ENCODE results near the gene EIF3F.
A peak's percentile ranks its signal among the peaks of the same experiment; 100 is the strongest.

EIF3F gene

DNA sequence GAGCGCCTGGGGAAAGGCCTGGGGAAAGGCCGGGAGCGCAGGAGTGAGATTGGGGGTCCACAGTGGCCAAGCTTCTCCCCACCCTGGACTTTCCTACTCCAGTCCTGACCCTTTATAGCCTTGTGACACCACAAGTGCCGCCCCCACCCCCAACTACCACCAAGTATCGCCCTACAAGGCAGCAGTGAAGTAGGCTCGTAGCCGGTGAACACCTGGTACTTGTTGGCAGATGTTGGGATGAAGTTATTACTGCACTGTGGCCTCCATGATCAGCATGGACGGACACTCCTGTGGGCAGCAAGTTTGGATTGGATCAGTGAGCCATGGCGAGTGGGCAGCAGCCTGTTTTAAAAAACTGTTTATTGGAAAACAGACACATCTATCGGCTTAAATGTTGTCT is 45.0 kb downstream of the EIF3F start:
- TF ChIP-seq, protein P1, sequence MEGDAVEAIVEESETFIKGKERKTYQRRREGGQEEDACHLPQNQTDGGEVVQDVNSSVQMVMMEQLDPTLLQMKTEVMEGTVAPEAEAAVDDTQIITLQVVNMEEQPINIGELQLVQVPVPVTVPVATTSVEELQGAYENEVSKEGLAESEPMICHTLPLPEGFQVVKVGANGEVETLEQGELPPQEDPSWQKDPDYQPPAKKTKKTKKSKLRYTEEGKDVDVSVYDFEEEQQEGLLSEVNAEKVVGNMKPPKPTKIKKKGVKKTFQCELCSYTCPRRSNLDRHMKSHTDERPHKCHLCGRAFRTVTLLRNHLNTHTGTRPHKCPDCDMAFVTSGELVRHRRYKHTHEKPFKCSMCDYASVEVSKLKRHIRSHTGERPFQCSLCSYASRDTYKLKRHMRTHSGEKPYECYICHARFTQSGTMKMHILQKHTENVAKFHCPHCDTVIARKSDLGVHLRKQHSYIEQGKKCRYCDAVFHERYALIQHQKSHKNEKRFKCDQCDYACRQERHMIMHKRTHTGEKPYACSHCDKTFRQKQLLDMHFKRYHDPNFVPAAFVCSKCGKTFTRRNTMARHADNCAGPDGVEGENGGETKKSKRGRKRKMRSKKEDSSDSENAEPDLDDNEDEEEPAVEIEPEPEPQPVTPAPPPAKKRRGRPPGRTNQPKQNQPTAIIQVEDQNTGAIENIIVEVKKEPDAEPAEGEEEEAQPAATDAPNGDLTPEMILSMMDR (IDR thresholded peaks at IDR 0.05; ENCODE audit: low read depth, low read length), result no peak

DNA sequence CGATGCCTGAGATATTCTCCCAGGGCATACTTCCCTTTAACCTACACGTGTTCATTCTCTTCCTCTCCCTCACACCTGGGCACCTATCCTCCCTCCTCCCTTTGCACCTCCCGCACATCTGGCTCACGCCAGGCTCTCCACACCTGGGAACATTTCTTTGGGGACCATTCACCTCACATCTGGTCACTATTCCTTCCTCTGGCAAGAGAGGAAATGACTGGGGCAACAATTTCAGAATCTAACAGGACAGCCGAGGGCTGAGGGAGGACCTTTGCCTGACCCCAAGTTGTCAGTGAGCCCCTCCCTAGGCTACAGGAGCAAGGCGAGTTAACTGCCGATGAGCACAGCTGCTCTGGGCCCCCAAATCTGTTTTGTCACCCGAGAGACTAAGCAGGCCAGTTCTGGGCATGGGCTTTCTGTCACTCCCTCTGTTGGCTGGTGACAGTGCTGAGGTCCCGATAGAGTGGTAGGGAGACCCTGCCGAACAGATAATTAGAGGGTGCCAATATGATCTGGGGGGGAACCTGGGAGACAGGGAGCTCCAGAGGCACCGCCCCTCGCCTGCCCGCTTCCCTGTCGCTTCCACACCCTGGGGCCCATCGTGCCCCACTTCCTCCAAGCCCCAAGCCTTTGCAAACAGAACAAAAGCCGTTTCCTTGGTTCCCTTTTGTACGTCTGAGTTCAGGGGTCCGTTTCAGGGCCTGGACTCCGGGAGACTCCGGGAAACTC is 45.6 kb downstream of the EIF3F start:
- no peak overlapping the region for H3K4me3 ChIP-seq (replicated peaks in 1 of 2; ENCODE audit: low read depth in 2 of 2, low read length in 2 of 2)
- TF ChIP-seq, protein P1 (IDR thresholded peaks at IDR 0.05; ENCODE audit: low read depth, low read length), result no peak

More for the DNA sequence above, 45.0 kb downstream of the EIF3F start:
- DNase-seq (ENCODE audit: low read depth in 2 of 2), result no peak
- H3K4me3 ChIP-seq (replicated peaks in 1 of 2; ENCODE audit: low read depth in 2 of 2, low read length in 2 of 2), result no peak overlapping the region

DNA sequence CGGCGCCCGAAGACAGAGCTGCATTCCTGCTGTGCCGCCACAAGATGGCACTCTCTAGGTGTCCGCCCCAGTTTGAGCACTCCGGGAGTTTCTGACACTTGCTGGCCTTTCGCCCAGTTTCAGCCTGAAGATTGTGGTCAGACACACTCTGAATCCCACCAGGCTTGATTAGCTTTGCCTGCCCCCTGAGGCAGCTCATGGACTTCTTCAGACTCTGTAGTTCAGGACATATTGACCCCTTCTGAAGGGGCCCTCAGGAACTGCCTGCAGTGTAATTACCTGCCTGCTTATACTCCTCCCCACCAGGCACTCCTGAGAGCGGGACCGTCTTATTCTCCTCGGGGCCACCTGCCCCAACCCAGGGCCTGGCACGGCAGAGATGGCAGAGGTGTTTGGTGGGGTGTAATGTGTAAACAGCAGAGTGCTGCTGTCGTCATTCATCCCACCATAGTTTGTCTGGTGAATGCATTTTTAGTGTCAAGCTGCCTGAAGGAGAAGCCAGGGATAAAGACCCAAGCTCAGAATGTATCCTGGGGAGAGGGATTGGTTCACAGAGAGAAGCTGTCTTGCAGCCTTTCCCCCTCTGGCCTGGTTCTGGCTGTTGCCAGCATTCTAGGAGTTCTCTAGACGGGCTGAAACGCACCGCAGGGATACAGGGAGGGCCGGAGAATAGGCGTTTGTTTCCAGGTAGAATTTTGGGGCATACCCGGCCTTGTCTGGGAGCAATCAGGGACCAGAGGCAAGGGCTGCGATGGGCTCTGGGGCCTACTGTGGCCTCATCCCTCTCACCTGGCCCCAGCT is 46.4 kb downstream of the EIF3F start:
- peak; percentile 78 to 91 for DNase-seq (ENCODE audit: low read depth in 2 of 2)
- no peak overlapping the region for H3K4me3 ChIP-seq (replicated peaks in 1 of 2; ENCODE audit: low read depth in 2 of 2, low read length in 2 of 2)
- TF ChIP-seq, protein P1 (IDR thresholded peaks at IDR 0.05; ENCODE audit: low read depth, low read length), result peak; percentile 95

More for the DNA sequence above, 45.6 kb downstream of the EIF3F start:
- DNase-seq (ENCODE audit: low read depth in 2 of 2), result no peak

DNA sequence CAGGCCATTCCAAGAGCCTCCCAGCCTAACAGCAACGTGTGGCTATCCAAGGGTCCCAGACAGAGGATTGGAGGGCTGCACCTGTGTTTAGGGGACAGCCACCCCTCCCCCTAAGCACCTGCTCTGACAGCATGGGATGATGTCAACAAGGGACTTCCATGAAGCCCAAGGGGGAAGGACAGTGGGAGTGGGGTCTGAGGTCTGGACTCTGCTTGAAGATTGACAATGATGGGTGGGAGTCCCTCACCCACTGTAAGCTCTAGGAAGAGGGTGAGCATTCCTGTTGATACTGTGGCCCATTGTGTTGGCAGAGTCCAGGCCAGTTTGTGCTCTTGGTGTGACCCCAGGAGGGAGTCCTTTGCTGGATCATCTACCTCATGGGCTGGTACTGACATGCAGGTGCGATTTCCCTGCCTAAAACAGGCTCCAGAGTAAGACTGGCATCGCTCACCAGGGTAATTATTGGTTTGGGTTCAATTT is 47.0 kb downstream of the EIF3F start:
- no peak for DNase-seq (ENCODE audit: low read depth in 2 of 2)
- TF ChIP-seq, protein P1 (IDR thresholded peaks at IDR 0.05; ENCODE audit: low read depth, low read length), result no peak
- no peak overlapping the region for H3K4me3 ChIP-seq (replicated peaks in 1 of 2; ENCODE audit: low read depth in 2 of 2, low read length in 2 of 2)

DNA sequence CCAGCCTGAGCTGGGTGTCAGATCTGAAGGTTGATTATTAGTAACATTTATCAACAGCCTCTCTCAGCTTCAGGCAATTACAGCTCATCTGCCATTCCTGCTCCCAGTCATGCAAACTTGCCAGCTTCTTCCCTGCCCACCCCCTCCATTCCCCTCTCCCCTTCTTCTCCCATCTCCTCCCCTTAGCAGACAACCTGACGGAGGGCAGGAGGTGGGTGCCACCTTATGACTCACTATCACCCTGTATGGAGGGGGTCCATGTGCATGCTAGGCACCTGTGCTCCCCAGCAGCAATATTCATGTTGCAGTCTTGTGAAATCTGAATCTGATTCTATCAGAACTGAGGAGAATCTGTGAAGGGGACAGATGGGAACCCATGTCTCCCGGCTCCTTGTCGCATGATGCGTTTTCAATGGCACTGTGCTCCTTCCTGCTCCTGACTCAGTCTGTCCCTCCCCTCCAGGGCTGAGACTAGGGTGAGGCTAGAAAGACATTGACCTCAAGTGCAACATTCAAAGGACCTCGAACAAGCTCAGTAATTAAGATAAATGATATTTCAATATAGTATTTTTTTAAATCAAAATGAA is 47.6 kb downstream of the EIF3F start:
- DNase-seq (ENCODE audit: low read depth in 2 of 2), result no peak
- TF ChIP-seq, protein P1 (IDR thresholded peaks at IDR 0.05; ENCODE audit: low read depth, low read length), result no peak
- H3K4me3 ChIP-seq (replicated peaks in 1 of 2; ENCODE audit: low read depth in 2 of 2, low read length in 2 of 2), result no peak overlapping the region

DNA sequence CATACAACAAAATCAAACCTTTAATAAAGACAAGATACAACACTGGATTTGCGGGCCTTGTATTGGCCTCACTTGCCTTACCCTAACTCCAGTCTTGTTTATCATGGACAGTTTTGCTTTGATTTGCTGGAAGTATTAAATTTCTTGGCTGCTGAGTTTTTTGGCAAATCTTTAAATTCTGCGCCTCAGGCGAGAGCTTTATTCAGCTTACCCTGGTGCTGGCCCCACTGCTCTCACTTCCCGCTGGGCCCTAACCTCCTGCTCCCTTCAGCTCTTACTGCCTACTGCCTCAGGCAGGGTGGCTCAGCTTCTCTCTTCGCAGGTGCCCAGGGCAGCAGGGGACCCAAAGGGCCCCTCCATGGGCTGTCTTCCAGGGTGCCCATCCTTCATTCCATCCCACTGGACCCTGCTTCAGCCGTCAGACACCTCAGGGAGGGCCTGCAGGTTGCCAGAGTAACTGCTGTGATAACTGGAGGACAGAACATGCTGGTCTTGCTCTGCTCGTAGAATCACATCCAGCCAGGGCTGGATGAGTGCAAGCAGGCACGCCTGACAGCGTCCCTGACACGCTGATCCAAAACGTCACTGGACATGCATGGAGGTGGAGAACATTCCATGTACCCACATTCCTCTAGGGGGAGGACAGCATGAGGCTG is 48.2 kb downstream of the EIF3F start:
- H3K4me3 ChIP-seq (replicated peaks in 1 of 2; ENCODE audit: low read depth in 2 of 2, low read length in 2 of 2), result no peak overlapping the region
- TF ChIP-seq, protein P1 (IDR thresholded peaks at IDR 0.05; ENCODE audit: low read depth, low read length), result no peak
- no peak for DNase-seq (ENCODE audit: low read depth in 2 of 2)
